ENCODE data around the gene AOAH. TPM values are rescaled to one million over a fixed set of nuclear protein-coding genes. Genes with fewer than 3 reads are reported as not detected.

AOAH gene
- total and polyA plus RNA-seq, 9 of the 15 experiments (the other 6 are each of a cell fraction or from before 2014, with no cell fraction given), result not detected

DNA sequence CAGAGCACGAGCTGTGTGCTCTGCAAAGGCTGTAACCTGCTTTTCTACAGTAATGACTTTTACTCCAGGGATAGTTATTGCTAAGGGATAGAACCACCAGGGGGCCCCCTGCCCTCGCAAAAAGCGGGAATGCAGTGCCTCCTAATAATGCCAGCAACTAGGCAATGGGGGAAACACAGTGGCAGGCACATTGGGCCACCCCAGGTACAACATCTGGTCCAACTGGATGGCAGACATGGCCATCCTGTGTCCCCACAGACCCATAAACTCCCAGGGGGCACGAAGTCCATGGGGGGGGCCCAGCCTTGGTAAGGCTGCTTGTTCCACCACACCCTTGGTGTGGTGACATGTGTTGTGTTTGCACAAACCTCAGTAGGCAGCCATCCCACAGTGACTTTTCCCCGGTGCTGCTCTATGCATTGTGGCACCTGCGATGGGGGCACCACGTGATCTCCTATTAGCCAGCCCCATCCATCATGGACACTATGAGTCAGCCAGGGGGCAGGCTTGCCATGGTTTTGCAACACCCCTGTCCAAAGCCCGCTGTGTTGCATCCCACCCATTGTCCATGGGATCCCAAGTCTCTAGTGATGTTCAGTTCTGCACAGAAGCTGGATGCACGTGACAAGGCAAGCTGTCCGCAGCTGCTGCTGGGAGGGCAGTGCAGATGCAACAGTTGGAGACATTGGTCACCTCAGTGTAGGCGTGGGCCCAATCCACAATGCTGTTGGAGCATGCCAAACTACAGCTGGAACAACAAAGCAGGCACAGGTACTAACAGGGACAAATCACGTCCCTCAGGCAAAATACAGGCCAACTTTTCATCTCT is 250.6 kb downstream of the AOAH start (continued):
- TF ChIP-seq FOXJ2 (tag; IDR thresholded peaks at IDR 0.05) (no peak), CBFA2T2 (conservative IDR thresholded peaks at IDR 0.05) (0 out of 2 replicates have a peak, but pooled peaks have one; percentile 44), E2F5 (CRISPR knock-in tag; IDR thresholded peaks at IDR 0.05) (no peak), ZNF407 (IDR thresholded peaks at IDR 0.05; ENCODE audit: low read depth) (no peak), TOE1 (IDR thresholded peaks at IDR 0.05; ENCODE audit: borderline replicate concordance) (peak; percentile 85; the same call in 1 of the 2 replicates), TOE1 (CRISPR knock-in tag; IDR thresholded peaks at IDR 0.05; ENCODE audit: borderline replicate concordance, low read depth) (0 out of 2 replicates have a peak, but pooled peaks have one; percentile 43), NEUROD1 (IDR thresholded peaks at IDR 0.05; ENCODE audit: borderline replicate concordance, low read depth, low read length, partially characterized antibody) (peak; percentile 8), CEBPB (tag; IDR thresholded peaks at IDR 0.05) (peak; percentile 74)
